Choroid plexus epithelial cell (primary cell): Measurements from ENCODE around the gene POR.
"Not testable (repeated sequence)": the region's sequence is repeated elsewhere in the genome, so short reads cannot be mapped to it uniquely, and the experiment has no call there.

Experiments
- DNase-seq: peaks from one replicate; pipeline ENCODE4 v3.0.0-alpha.2; 2010; ENCODE audit warnings: low read depth
- H3K4me3 ChIP-seq: 2 replicates; pipeline ENCODE4 v1.5.1; 2011; ENCODE audit warnings: low read depth, mild to moderate bottlenecking, control low read depth, low read length, moderate library complexity
- TF ChIP-seq, protein P1 (sequence below): conservative IDR thresholded peaks from 2 replicates; pipeline ENCODE4 v1.5.1; 2011; ENCODE audit warnings: low read depth, mild to moderate bottlenecking, control low read depth, inconsistent platforms, low read length, moderate library complexity

Gene POR

GRCh38 chr7:76022026-76022780 is 107.2 kb downstream of the POR start:
- TF ChIP-seq, protein P1, sequence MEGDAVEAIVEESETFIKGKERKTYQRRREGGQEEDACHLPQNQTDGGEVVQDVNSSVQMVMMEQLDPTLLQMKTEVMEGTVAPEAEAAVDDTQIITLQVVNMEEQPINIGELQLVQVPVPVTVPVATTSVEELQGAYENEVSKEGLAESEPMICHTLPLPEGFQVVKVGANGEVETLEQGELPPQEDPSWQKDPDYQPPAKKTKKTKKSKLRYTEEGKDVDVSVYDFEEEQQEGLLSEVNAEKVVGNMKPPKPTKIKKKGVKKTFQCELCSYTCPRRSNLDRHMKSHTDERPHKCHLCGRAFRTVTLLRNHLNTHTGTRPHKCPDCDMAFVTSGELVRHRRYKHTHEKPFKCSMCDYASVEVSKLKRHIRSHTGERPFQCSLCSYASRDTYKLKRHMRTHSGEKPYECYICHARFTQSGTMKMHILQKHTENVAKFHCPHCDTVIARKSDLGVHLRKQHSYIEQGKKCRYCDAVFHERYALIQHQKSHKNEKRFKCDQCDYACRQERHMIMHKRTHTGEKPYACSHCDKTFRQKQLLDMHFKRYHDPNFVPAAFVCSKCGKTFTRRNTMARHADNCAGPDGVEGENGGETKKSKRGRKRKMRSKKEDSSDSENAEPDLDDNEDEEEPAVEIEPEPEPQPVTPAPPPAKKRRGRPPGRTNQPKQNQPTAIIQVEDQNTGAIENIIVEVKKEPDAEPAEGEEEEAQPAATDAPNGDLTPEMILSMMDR = no peak
- no peak for DNase-seq
- H3K4me3 ChIP-seq = no peak overlapping the region

GRCh38 chr7:76023002-76023401 is 108.0 kb downstream of the POR start:
- H3K4me3 ChIP-seq = no peak overlapping the region
- DNase-seq = no peak

DNA sequence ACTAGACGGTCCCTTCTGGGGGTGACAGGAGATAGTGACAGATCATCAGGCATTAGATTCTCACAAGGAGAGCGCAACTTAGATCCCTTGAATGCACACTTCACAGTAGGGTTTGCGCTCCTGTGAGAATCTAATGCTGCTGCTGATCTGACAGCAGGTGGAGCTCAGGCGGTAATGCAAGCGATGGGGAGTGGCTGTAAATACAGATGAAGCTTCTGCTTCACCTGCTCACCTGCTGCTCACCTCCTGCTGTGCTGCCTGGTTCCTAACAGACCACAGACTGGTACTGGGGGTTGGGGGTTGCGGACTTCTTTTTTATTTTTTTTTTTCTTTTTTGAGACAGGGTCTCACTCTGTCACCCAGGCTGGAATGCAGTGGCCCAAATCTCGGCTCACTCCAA is 114.7 kb downstream of the POR start:
- H3K4me3 ChIP-seq, DNase-seq: not testable (repeated sequence)
- TF ChIP-seq, protein P1 = peak; percentile 16

More at GRCh38 chr7:76023002-76023401, 108.0 kb downstream of the POR start:
- TF ChIP-seq, protein P1 = no peak

GRCh38 chr7:76031964-76032363 is 117.0 kb downstream of the POR start:
- no peak overlapping the region for H3K4me3 ChIP-seq
- DNase-seq = no peak
- TF ChIP-seq, protein P1 = no peak
